Measurements from ENCODE around the gene ARF6.
"Not testable (repeated sequence)": the region's sequence is repeated elsewhere in the genome, so short reads cannot be mapped to it uniquely, and the experiment has no call there.

ARF6 gene

GRCh38 chr14:49907186-49907585 is 14.3 kb downstream of the ARF6 start:
- no peak for DNase-seq (ENCODE audit: low read depth)

- DNase-seq (ENCODE audit: low read depth), result no peak
These were observed 15.5 kb downstream of the ARF6 start for GRCh38 chr14:49908433-49908782.

GRCh38 chr14:49909016-49909415 is 16.1 kb downstream of the ARF6 start:
- no peak for DNase-seq (ENCODE audit: low read depth)

- no peak for DNase-seq (ENCODE audit: low read depth)
These were observed 22.2 kb downstream of the ARF6 start for GRCh38 chr14:49915085-49915484.

GRCh38 chr14:49918706-49919105 is 25.8 kb downstream of the ARF6 start:
- no peak for DNase-seq (ENCODE audit: low read depth)

GRCh38 chr14:49919825-49920659 is 27.2 kb downstream of the ARF6 start:
- DNase-seq (ENCODE audit: low read depth), result no peak

GRCh38 chr14:49920935-49921334 is 28.1 kb downstream of the ARF6 start:
- no peak for DNase-seq (ENCODE audit: low read depth)

GRCh38 chr14:49921401-49921800 is 28.5 kb downstream of the ARF6 start:
- no peak for DNase-seq (ENCODE audit: low read depth)

- DNase-seq (ENCODE audit: low read depth), result no peak
These were observed 30.6 kb downstream of the ARF6 start for GRCh38 chr14:49923442-49923841.

GRCh38 chr14:49923881-49924280 is 31.0 kb downstream of the ARF6 start:
- no peak for DNase-seq (ENCODE audit: low read depth)

GRCh38 chr14:49924852-49925251 is 32.0 kb downstream of the ARF6 start:
- no peak for DNase-seq (ENCODE audit: low read depth)

GRCh38 chr14:49926803-49927202 is 33.9 kb downstream of the ARF6 start:
- no peak for DNase-seq (ENCODE audit: low read depth)

- DNase-seq (ENCODE audit: low read depth), result no peak
These were observed 35.1 kb downstream of the ARF6 start for GRCh38 chr14:49928015-49928414.

GRCh38 chr14:49930720-49931119 is 37.8 kb downstream of the ARF6 start:
- DNase-seq (ENCODE audit: low read depth), result no peak

- DNase-seq (ENCODE audit: low read depth), result no peak
These were observed 38.6 kb downstream of the ARF6 start for GRCh38 chr14:49931523-49931922.

- no peak for DNase-seq (ENCODE audit: low read depth)
These were observed 40.2 kb downstream of the ARF6 start for GRCh38 chr14:49933128-49933527.

- no peak for DNase-seq (ENCODE audit: low read depth)
These were observed 40.8 kb downstream of the ARF6 start for GRCh38 chr14:49933704-49934103.

GRCh38 chr14:49934646-49935045 is 41.8 kb downstream of the ARF6 start:
- no peak for DNase-seq (ENCODE audit: low read depth)

- DNase-seq (ENCODE audit: low read depth), result no peak
These were observed 42.6 kb downstream of the ARF6 start for GRCh38 chr14:49935526-49935925.

GRCh38 chr14:49936246-49936645 is 43.4 kb downstream of the ARF6 start:
- not testable (repeated sequence) for DNase-seq (ENCODE audit: low read depth)

- DNase-seq (ENCODE audit: low read depth), result not testable (repeated sequence)
These were observed 44.0 kb downstream of the ARF6 start for GRCh38 chr14:49936882-49937281.

- DNase-seq (ENCODE audit: low read depth), result not testable (repeated sequence)
These were observed 46.3 kb downstream of the ARF6 start for GRCh38 chr14:49939215-49939614.

- no peak for DNase-seq (ENCODE audit: low read depth)
These were observed 47.1 kb downstream of the ARF6 start for GRCh38 chr14:49939884-49940510.

Measured in activated T-cell treated with anti-CD3 and anti-CD28 coated beads for 1 hour (primary cell).